MM.1S (cell line): ENCODE data around the gene ITGA6.

Source experiments
- DNase-seq: peaks from one replicate; pipeline ENCODE4 v3.0.0-alpha.2; 2015
- H2AFZ ChIP-seq: fragments of 300-600 bp; sonication (generic); 2 replicates; pipeline ENCODE4 v1.6.0; 2016; ENCODE audit warnings: antibody characterized with exemption, low read length
- H3F3A ChIP-seq: fragments of 300-600 bp; sonication (generic); 2 replicates; pipeline ENCODE4 v1.6.1; 2016; ENCODE audit warnings: mild to moderate bottlenecking, antibody characterized with exemption, low read length, moderate library complexity, mixed read lengths; ENCODE audit not compliant: insufficient read depth
- H3K27ac ChIP-seq: fragments of 300-600 bp; sonication (generic); 2 replicates; pipeline ENCODE4 v1.5.1; 2016; ENCODE audit warnings: mild to moderate bottlenecking, low read length
- H3K27me3 ChIP-seq: fragments of 300-600 bp; sonication (generic); replicated peaks from 2 replicates; pipeline ENCODE4 v1.6.0; 2016; ENCODE audit warnings: low read length; ENCODE audit not compliant: insufficient read depth
- H3K36me3 ChIP-seq: fragments of 300-600 bp; sonication (generic); replicated peaks from 2 replicates; pipeline ENCODE4 v1.6.1; 2016; ENCODE audit warnings: mild to moderate bottlenecking, low read length, mixed read lengths; ENCODE audit not compliant: insufficient read depth
- H3K4me1 ChIP-seq: fragments of 300-600 bp; sonication (generic); 2 replicates; pipeline ENCODE4 v1.6.1; 2016; ENCODE audit warnings: low read length, mixed read lengths
- H3K4me2 ChIP-seq: fragments of 300-600 bp; sonication (generic); 2 replicates; pipeline ENCODE4 v1.6.0; 2016; ENCODE audit warnings: low read depth, low read length
- H3K4me3 ChIP-seq: fragments of 300-600 bp; sonication (generic); 2 replicates; pipeline ENCODE4 v1.5.1; 2016; ENCODE audit warnings: low read length, mixed read lengths
- H3K79me2 ChIP-seq: fragments of 300-600 bp; sonication (generic); 2 replicates; pipeline ENCODE4 v1.6.1; 2016; ENCODE audit warnings: mixed run types, low read length, mixed read lengths
- H3K9ac ChIP-seq: fragments of 300-600 bp; sonication (generic); 2 replicates; pipeline ENCODE4 v1.6.1; 2016; ENCODE audit warnings: low read length, mixed read lengths
- H3K9me2 ChIP-seq: fragments of 300-600 bp; sonication (generic); replicated peaks from 2 replicates; pipeline ENCODE4 v1.6.1; 2016; ENCODE audit warnings: mild to moderate bottlenecking, low read length, mixed read lengths; ENCODE audit not compliant: insufficient read depth
- H3K9me3 ChIP-seq: fragments of 300-600 bp; sonication (generic); replicated peaks from 2 replicates; pipeline ENCODE4 v1.6.1; 2016; ENCODE audit warnings: mild to moderate bottlenecking, low read length, mixed read lengths; ENCODE audit not compliant: insufficient read depth
- H4K20me1 ChIP-seq: fragments of 300-600 bp; sonication (generic); 2 replicates; pipeline ENCODE4 v1.6.1; 2016; ENCODE audit warnings: mild to moderate bottlenecking, low read length, moderate library complexity, mixed read lengths; ENCODE audit not compliant: insufficient read depth
- EZH2 ChIP-seq: fragments of 300-600 bp; sonication (generic); optimal IDR thresholded peaks from 2 replicates; pipeline ENCODE3; 2017; ENCODE audit warnings: low read depth, mild to moderate bottlenecking, antibody characterized with exemption, low read length, mixed read lengths
- EZH2phosphoT487 ChIP-seq: fragments of 300-600 bp; sonication (generic); IDR thresholded peaks from 2 replicates; pipeline ENCODE4 v1.6.1; 2018; ENCODE audit warnings: antibody characterized with exemption, low read length
- TF ChIP-seq, protein P1 (sequence below): fragments of 300-600 bp; sonication (generic); IDR thresholded peaks from 2 replicates; pipeline ENCODE4 v1.5.1; 2016; ENCODE audit warnings: antibody characterized with exemption, low read length, mixed read lengths

ITGA6 gene

DNA sequence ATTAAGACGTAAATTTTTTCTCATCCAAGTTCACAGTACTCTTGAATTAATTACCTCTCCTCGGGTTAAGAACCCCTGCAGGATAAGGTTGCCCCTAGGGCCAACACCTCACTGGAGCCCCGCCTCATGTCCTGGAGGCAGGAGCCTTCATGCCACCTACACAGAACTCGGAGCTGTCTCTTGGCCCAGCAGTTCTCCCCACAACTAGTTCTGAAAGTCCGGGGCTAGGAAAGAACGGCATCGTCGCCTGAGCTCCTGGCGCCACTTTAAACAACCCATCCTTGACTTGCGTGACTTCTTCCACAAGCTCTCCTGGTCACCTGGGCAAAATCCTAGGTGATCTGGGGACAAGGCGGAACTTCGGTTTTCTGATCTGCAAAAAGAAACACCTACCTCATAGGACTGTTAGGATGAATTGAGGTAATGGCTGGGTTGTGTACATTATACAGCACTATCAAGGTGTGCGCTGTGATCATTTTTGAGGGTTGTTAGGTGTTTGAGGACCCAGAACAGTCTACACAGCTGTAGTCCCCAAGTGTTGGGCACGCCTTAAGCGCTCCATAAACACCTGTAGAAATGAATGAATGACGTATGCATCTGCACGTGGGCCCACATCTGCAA lies 641 bp upstream of the ITGA6 start:
- no peak for DNase-seq
- H3K9me3 ChIP-seq = no peaks in the 10 kb centered on the region
- no peaks in the 10 kb centered on the region for H3K36me3 ChIP-seq
- peak overlapping the region; percentile 63 for H3K4me2 ChIP-seq
- H3K27me3 ChIP-seq = 0 out of 2 replicates have a peak, but pooled peaks cover 4% of the 10 kb centered on the region
- H3F3A ChIP-seq = peaks cover 7% of the 10 kb centered on the region; the same call in 1 of the 2 replicates
- H3K9me2 ChIP-seq = no peaks in the 10 kb centered on the region
- TF ChIP-seq EZH2 (no peak), EZH2phosphoT487 (no peak)
- TF ChIP-seq, protein P1, sequence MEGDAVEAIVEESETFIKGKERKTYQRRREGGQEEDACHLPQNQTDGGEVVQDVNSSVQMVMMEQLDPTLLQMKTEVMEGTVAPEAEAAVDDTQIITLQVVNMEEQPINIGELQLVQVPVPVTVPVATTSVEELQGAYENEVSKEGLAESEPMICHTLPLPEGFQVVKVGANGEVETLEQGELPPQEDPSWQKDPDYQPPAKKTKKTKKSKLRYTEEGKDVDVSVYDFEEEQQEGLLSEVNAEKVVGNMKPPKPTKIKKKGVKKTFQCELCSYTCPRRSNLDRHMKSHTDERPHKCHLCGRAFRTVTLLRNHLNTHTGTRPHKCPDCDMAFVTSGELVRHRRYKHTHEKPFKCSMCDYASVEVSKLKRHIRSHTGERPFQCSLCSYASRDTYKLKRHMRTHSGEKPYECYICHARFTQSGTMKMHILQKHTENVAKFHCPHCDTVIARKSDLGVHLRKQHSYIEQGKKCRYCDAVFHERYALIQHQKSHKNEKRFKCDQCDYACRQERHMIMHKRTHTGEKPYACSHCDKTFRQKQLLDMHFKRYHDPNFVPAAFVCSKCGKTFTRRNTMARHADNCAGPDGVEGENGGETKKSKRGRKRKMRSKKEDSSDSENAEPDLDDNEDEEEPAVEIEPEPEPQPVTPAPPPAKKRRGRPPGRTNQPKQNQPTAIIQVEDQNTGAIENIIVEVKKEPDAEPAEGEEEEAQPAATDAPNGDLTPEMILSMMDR = no peak
- H2AFZ ChIP-seq = peak overlapping the region; percentile 65
- peak overlapping the region; percentile 56; the same call in 1 of the 2 replicates for H3K27ac ChIP-seq
- H3K9ac ChIP-seq = peak overlapping the region; percentile 24; the same call in 1 of the 2 replicates
- peak overlapping the region; percentile 70 for H3K4me3 ChIP-seq
- H3K4me1 ChIP-seq = peaks cover 6% of the 10 kb centered on the region; the same call in 1 of the 2 replicates
- no peaks in the 10 kb centered on the region for H4K20me1 ChIP-seq
- no peaks in the 10 kb centered on the region for H3K79me2 ChIP-seq

DNA sequence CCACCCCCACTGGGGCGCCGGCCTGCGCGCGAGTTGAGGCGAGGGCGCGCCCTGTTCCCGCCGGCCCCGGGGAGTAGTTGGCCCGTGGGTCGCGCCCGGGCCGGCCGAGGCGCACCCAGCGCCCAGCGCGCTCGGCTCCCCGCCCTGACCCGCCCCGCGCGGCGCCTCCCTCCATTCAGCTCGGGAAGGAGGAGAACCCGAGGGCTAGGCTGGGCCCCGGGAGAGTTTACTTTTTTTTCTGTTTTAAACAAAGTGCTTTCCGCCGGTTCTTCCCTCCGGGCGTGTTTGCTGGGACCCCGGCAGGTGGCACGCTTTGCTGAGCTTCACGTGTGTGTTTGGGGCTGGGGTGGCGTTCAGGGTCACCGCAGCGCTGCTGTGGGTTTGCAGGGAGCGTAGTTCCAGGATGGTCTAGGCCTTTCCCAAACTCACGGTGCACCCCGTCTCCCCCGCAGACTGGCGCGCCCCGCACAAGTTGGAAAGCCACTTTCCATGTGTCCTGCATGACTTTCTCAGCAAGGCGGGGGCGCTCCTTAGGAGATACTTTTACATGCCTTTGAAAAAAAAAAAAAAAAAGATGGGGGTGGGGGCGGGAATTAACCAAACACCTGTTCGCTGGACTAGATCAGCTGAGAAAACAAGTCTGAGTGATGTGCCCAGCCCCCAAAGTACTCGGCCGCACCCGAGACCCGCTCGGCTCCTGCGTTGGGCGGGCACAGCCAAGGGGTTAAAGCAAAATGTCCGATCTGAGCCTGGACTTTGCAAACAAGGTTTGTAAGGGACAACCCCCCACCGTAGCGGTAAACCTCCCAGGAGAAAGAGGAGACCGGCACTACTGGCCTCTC lies 825 bp downstream of the ITGA6 start:
- Histone ChIP-seq H3K27ac (no peak overlapping the region), H3K79me2 (no peaks in the 10 kb centered on the region)

DNA sequence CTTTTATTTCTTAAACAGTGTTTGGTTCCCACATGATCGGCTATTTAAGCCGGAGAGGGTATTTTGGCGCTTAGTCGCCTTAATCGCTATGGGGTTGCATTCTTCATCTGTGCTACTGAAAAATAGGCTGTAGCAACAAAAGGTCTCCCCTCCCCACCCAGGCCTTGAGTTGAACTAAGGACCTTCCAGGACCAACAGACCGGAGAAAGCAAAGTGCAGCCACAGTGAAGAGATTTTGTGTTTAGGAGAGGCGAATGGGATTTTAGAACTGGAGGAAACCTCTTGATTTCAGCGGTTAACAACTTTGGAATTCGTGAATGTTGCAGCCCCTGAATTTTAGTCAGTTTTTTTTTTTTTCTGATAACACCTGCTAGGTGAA lies 1.4 kb downstream of the ITGA6 start:
- Histone ChIP-seq H3K36me3 (no peaks in the 10 kb centered on the region), H3K9me2 (no peaks in the 10 kb centered on the region), H3K4me1 (peaks cover 6% of the 10 kb centered on the region; the same call in 1 of the 2 replicates), H3K9me3 (no peaks in the 10 kb centered on the region), H3K27ac (no peak overlapping the region), H2AFZ (no peak overlapping the region), H3K4me2 (peak overlapping the region; percentile 74; the same call in 1 of the 2 replicates), H3K27me3 (0 out of 2 replicates have a peak, but pooled peaks cover 4% of the 10 kb centered on the region), H3K9ac (no peak overlapping the region), H3K79me2 (no peaks in the 10 kb centered on the region), H3K4me3 (no peak overlapping the region), H3F3A (peaks cover 7% of the 10 kb centered on the region; the same call in 1 of the 2 replicates), H4K20me1 (no peaks in the 10 kb centered on the region)
- TF ChIP-seq EZH2phosphoT487 (no peak), EZH2 (no peak)
- TF ChIP-seq, protein P1 = no peak
- DNase-seq = no peak

More for the DNA sequence above, 825 bp downstream of the ITGA6 start:
- peak; percentile 54 for DNase-seq
- Histone ChIP-seq H2AFZ (peak overlapping the region; percentile 76), H3F3A (peaks cover 7% of the 10 kb centered on the region; the same call in 1 of the 2 replicates), H3K9me3 (no peaks in the 10 kb centered on the region), H3K9ac (peak overlapping the region; percentile 52; the same call in 1 of the 2 replicates), H3K9me2 (no peaks in the 10 kb centered on the region), H3K27me3 (0 out of 2 replicates have a peak, but pooled peaks cover 4% of the 10 kb centered on the region), H3K4me1 (peaks cover 6% of the 10 kb centered on the region; the same call in 1 of the 2 replicates), H3K4me3 (peak overlapping the region; percentile 70), H4K20me1 (no peaks in the 10 kb centered on the region), H3K4me2 (peak overlapping the region; percentile 74), H3K36me3 (no peaks in the 10 kb centered on the region)
- TF ChIP-seq EZH2phosphoT487 (no peak), EZH2 (no peak)
- TF ChIP-seq, protein P1 = peak; percentile 34
